ENCODE results near the gene PTPRR.

GRCh38 chr12:70695361-70696023 is 225.0 kb downstream of the PTPRR start:
- no peak for TF ChIP-seq POLR2AphosphoS5 (IDR thresholded peaks at IDR 0.05; ENCODE audit: low read depth, low read length)
- no peak for TF ChIP-seq TAF1 (IDR thresholded peaks at IDR 0.05; ENCODE audit: borderline replicate concordance, insufficient read depth, low read length)
- no peak for TF ChIP-seq REST (IDR thresholded peaks at IDR 0.05; ENCODE audit: insufficient read depth in 1 of 2, low read depth in 2 of 2, low read length in 2 of 2)
- TF ChIP-seq SIN3A (IDR thresholded peaks at IDR 0.05; ENCODE audit: borderline replicate concordance, insufficient read depth, low read length), result no peak
- no peak for TF ChIP-seq FOXP2 (optimal IDR thresholded peaks at IDR 0.05; ENCODE audit: borderline replicate concordance, extremely low read depth, extremely low read length, insufficient read depth)
